ENCODE results near the gene GALNT12.

The GALNT12 gene

DNA sequence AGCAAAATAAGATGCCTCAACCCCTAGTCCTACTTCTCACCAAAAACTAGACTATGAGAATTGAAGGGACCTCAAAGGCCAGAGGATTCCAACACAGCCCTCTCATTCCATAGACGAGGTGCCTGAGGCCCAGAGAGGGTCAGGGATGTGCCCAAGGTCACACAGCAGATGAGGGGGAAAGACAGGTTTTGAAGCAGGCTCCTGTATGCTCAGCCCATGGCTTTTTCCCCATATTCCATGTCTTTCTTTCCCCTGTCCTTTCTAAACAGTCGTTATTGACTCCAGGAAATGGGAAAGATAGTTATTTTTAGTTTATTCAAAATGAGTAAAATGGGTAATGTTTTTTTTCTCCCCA is 75.1 kb downstream of the GALNT12 start:
- DNase-seq = no peak

GRCh38 chr9:98883276-98883675 is 75.8 kb downstream of the GALNT12 start:
- DNase-seq = no peak

GRCh38 chr9:98884849-98885248 is 77.4 kb downstream of the GALNT12 start:
- no peak for DNase-seq

DNA sequence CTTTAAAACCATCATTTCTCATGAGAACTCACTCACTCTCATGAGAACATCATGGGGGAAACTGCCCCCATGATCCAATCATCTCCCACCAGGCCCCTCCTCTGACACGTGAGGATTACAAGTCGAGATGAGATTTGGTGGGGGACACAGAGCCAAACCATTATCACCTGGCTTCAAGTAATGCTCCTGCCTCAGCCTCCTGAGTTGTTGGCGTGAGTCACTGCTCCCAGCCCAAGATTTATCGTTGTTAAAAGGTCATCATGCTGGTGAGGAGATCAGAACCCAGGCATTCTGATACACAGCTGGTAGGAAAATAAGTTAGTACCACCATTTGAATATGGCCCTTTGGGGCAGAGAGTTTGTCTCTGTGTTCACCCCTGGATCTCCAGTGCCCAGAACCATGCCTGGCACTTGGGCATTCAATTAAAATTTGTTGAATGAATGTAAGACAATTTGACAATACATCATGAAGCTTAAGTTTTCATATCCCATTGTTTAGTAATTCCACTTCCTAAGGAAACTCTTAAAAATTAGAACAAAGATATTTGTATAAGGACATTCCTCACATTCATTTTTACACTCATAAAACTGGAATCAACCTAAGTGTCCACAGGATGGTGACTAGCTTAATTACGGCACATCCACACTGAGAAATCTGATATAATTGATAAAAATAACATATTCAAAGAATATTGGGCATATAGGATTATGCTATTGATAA is 78.3 kb downstream of the GALNT12 start:
- no peak for DNase-seq

- DNase-seq = no peak
These were observed 79.3 kb downstream of the GALNT12 start for GRCh38 chr9:98886691-98887229.

GRCh38 chr9:98887918-98888510 is 80.5 kb downstream of the GALNT12 start:
- DNase-seq = no peak

GRCh38 chr9:98888801-98889421 is 81.4 kb downstream of the GALNT12 start:
- DNase-seq = no peak

GRCh38 chr9:98890256-98890655 is 82.8 kb downstream of the GALNT12 start:
- DNase-seq = no peak

DNA sequence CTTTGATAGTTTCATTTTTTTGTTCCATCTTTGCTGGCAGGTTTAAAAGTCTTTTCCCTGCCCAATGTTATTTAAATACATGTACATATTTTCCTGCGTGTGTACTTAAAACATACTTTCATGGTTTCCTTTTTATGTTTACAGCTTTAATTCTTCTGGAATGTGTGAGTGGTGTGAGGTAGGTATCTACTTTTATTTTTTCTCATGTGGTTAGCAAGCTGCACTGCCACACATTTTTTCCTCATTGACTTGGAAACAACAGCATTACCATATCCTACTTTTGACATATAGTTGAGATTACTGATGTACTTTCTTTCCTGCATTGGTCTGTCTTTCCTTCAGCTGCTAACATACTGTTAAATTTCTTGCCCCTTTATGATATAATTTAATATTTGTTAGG is 84.8 kb downstream of the GALNT12 start:
- DNase-seq = no peak

GRCh38 chr9:98892690-98893089 is 85.2 kb downstream of the GALNT12 start:
- DNase-seq = no peak

DNA sequence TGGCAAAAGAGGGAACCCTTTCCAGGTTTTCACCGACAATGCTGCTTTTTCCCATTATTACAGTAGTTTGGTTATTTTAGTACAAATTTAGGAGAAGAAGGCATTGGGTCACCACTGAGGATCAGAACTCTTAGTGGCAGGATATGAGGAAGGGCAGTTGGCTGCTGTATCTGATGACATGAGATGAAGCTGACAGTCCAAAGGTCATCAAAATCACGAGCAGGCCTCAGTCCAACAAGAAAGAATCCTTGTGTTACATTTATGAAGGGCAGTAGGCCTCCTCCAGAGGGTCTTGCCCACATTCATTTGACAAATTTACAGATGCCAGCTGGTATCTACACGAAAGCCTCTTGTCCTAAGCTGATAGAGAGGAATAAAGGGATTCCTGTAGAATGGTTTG is 86.7 kb downstream of the GALNT12 start:
- DNase-seq = no peak

GRCh38 chr9:98894761-98895160 is 87.3 kb downstream of the GALNT12 start:
- no peak for DNase-seq

GRCh38 chr9:98896632-98897031 is 89.2 kb downstream of the GALNT12 start:
- no peak for DNase-seq

GRCh38 chr9:98897745-98898144 is 90.3 kb downstream of the GALNT12 start:
- no peak for DNase-seq

GRCh38 chr9:98899408-98900056 is 92.1 kb downstream of the GALNT12 start:
- no peak for DNase-seq

All from NK-92 treated with Interleukin-12 subunit alpha and Interleukin-12 subunit beta, amount 100 ng/mL, for 24 hours (cell line).